Endometrium (tissue), 2 donors: Measurements from ENCODE around the gene WDFY1.
A peak's percentile ranks its signal among the peaks of the same experiment; 100 is the strongest.
"Not testable (repeated sequence)": the region's sequence is repeated elsewhere in the genome, so short reads cannot be mapped to it uniquely, and the experiment has no call there.

Experiments
- FAIRE-seq: peaks from 2 replicates; lab custom pipeline; 2012; peaks lifted over from hg19 to GRCh38; lab: Jason Lieb, UNC
- donor health status: control.
- donor health status: control.

WDFY1 gene

GRCh38 chr2:223957092-223957851 lies 12.1 kb upstream of the WDFY1 start, which contains the start of gene MRPL44:
MRPL44 (plus strand) TSS chr2:223957463; CDS start chr2:223957473, 10 bp downstream.
- FAIRE-seq = peak; percentile 91

GRCh38 chr2:223956300-223956699 lies 11.2 kb upstream of the WDFY1 start:
- FAIRE-seq = no peak

GRCh38 chr2:223954401-223954800 lies 9.3 kb upstream of the WDFY1 start:
- FAIRE-seq = no peak

GRCh38 chr2:223952280-223952968 lies 7.3 kb upstream of the WDFY1 start:
- FAIRE-seq = no peak

- no peak for FAIRE-seq
Measured at GRCh38 chr2:223950448-223951347, 5.6 kb upstream of the WDFY1 start.

- no peak for FAIRE-seq
Measured at GRCh38 chr2:223949241-223949840, 4.2 kb upstream of the WDFY1 start.

- FAIRE-seq = no peak
Measured at GRCh38 chr2:223947711-223948205, 2.6 kb upstream of the WDFY1 start.

- no peak for FAIRE-seq
Measured at GRCh38 chr2:223945755-223946154, 620 bp upstream of the WDFY1 start.

- FAIRE-seq = no peak
Measured at GRCh38 chr2:223944166-223944702, 901 bp downstream of the WDFY1 start.

GRCh38 chr2:223943561-223944008 lies 1.6 kb downstream of the WDFY1 start:
- no peak for FAIRE-seq

- FAIRE-seq = no peak
Measured at GRCh38 chr2:223943135-223943534, 2.0 kb downstream of the WDFY1 start.

- FAIRE-seq = no peak
Measured at GRCh38 chr2:223941579-223942277, 3.4 kb downstream of the WDFY1 start.

- FAIRE-seq = not testable (repeated sequence)
Measured at GRCh38 chr2:223939438-223939837, 5.7 kb downstream of the WDFY1 start.

- FAIRE-seq = no peak
Measured at GRCh38 chr2:223937535-223937934, 7.6 kb downstream of the WDFY1 start.

- FAIRE-seq = no peak
Measured at GRCh38 chr2:223936862-223937326, 8.2 kb downstream of the WDFY1 start.

GRCh38 chr2:223935459-223936125 lies 9.5 kb downstream of the WDFY1 start:
- no peak for FAIRE-seq

- no peak for FAIRE-seq
Measured at GRCh38 chr2:223934870-223935269, 10.3 kb downstream of the WDFY1 start.

- no peak for FAIRE-seq
Measured at GRCh38 chr2:223932816-223933800, 12.0 kb downstream of the WDFY1 start.
